HEK293T (cell line): ENCODE data around the gene G6PC3.
A peak's percentile ranks its signal among the peaks of the same experiment; 100 is the strongest.

Experiments
- CTCF ChIA-PET: fragments of 350-600 bp; formaldehyde crosslinking; extraction: SDS; loops from one replicate; lab custom pipeline; 2021; ENCODE audit warnings: antibody characterized with exemption, inconsistent platforms; lab: Yijun Ruan, JAX
- POLR2A ChIA-PET: fragments of 350-600 bp; formaldehyde crosslinking; extraction: SDS; loops from one replicate; lab custom pipeline; 2020; ENCODE audit warnings: antibody characterized with exemption, inconsistent platforms; lab: Yijun Ruan, JAX
- DNase-seq: peaks from one replicate; pipeline ENCODE4 v3.0.0; 2012; ENCODE audit warnings: mixed read lengths; ENCODE audit errors: extremely low spot score
- ARNT ChIP-seq: fragments of 450-650 bp; IDR thresholded peaks from 2 replicates; pipeline ENCODE4 v1.6.1; 2017; ENCODE audit warnings: mild to moderate bottlenecking
- BHLHE40 ChIP-seq: fragments of 450-650 bp; IDR thresholded peaks from 2 replicates; pipeline ENCODE4 v1.6.1; 2016; ENCODE audit warnings: mild to moderate bottlenecking, moderate library complexity, borderline replicate concordance
- CTBP1 ChIP-seq: fragments of 450-650 bp; IDR thresholded peaks from 2 replicates; pipeline ENCODE4 v1.6.1; 2016; ENCODE audit warnings: borderline replicate concordance
- ELF4 ChIP-seq: fragments of 450-650 bp; IDR thresholded peaks from 2 replicates; pipeline ENCODE4 v1.6.1; 2017; ENCODE audit warnings: antibody characterized with exemption
- FOXA1 ChIP-seq: fragments of 450-650 bp; IDR thresholded peaks from 2 replicates; pipeline ENCODE4 v1.6.1; 2016; ENCODE audit warnings: mild to moderate bottlenecking
- FOXK2 ChIP-seq: fragments of 450-650 bp; IDR thresholded peaks from 2 replicates; pipeline ENCODE4 v1.6.1; 2016; ENCODE audit warnings: mild to moderate bottlenecking
- FOXM1 ChIP-seq: fragments of 450-650 bp; IDR thresholded peaks from 2 replicates; pipeline ENCODE4 v1.6.1; 2017; ENCODE audit warnings: mild to moderate bottlenecking, borderline replicate concordance
- HDGF ChIP-seq: fragments of 450-650 bp; IDR thresholded peaks from 2 replicates; pipeline ENCODE4 v1.6.1; 2017; ENCODE audit warnings: antibody characterized with exemption, borderline replicate concordance
- L3MBTL2 ChIP-seq: fragments of 450-650 bp; conservative IDR thresholded peaks from 2 replicates; pipeline ENCODE4 v1.6.1; 2016; ENCODE audit warnings: mild to moderate bottlenecking
- LEF1 ChIP-seq: fragments of 450-650 bp; IDR thresholded peaks from 2 replicates; pipeline ENCODE4 v1.6.1; 2017; ENCODE audit warnings: mild to moderate bottlenecking, borderline replicate concordance
- NFRKB ChIP-seq: fragments of 450-650 bp; IDR thresholded peaks from 2 replicates; pipeline ENCODE4 v1.6.1; 2016; ENCODE audit warnings: mild to moderate bottlenecking, moderate library complexity
- SP1 ChIP-seq: fragments of 450-650 bp; IDR thresholded peaks from 2 replicates; pipeline ENCODE4 v1.6.1; 2017
- SUZ12 ChIP-seq: fragments of 450-650 bp; IDR thresholded peaks from 2 replicates; pipeline ENCODE4 v1.6.1; 2016; ENCODE audit warnings: mild to moderate bottlenecking
- TARDBP ChIP-seq: fragments of 450-650 bp; IDR thresholded peaks from 2 replicates; pipeline ENCODE4 v1.6.1; 2016
- ZNF384 ChIP-seq: fragments of 450-650 bp; IDR thresholded peaks from 2 replicates; pipeline ENCODE4 v1.6.1; 2016
- TF ChIP-seq, protein P1 (sequence below): fragments of 450-650 bp; IDR thresholded peaks from 2 replicates; pipeline ENCODE4 v1.6.1; 2016

G6PC3 gene

DNA sequence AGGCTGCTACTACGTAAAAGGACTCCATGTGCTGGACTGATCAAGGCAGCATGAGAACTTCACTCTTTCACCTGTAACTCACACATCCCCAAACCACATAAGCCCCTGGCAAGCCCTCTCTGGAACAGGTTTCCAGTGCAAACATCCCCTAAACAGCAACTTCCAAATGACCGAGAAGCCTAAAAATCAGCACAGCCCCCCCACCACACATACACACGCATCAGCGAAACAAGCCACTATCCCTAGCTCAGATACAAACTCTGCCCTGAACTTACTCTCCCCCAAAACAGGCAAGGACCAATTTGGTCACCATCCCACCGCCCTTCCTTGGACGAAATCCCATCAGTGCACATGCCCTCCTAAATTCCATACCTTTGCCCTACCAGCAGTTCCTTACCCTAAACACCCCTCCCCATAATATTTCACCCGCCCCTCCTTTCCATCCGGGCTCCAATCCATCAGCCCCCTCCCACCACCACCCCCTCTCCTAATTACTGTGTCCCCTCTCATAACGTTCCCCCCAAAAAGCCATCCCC is 4.8 kb upstream of the G6PC3 start:
- CTCF ChIA-PET: interaction anchor here (0.7 to 1.2 kb wide), 3 partner anchors 43 to 70 kb away, joined by 3 to 4 read pairs (median 4); no protein-coding TSS in a partner anchor
- POLR2A ChIA-PET: interaction anchor here (0.7 to 2.5 kb wide), 21 partner anchors 9 to 122 kb away, joined by 3 to 14 read pairs (median 4); partner anchors contain the start of gene HDAC5

GRCh38 chr17:44066204-44066930 is 4.2 kb upstream of the G6PC3 start, which contains the start of gene LSM12:
Gene LSM12 (minus strand): TSS chr17:44066671. CDS start chr17:44066587, 84 bp downstream.
- peak; percentile 92 for DNase-seq
- TF ChIP-seq FOXK2 (no peak), NFRKB (no peak), TARDBP (no peak), ZNF384 (no peak), SP1 (no peak), FOXA1 (no peak), ARNT (no peak), LEF1 (no peak), BHLHE40 (no peak), L3MBTL2 (no peak), FOXM1 (no peak), SUZ12 (no peak), CTBP1 (no peak)
- TF ChIP-seq, protein P1, sequence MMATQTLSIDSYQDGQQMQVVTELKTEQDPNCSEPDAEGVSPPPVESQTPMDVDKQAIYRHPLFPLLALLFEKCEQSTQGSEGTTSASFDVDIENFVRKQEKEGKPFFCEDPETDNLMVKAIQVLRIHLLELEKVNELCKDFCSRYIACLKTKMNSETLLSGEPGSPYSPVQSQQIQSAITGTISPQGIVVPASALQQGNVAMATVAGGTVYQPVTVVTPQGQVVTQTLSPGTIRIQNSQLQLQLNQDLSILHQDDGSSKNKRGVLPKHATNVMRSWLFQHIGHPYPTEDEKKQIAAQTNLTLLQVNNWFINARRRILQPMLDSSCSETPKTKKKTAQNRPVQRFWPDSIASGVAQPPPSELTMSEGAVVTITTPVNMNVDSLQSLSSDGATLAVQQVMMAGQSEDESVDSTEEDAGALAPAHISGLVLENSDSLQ: no peak
- ChIA-PET CTCF (interaction anchor here (0.7 kb wide), 1 partner anchor 71 kb away, joined by 4 read pairs; no protein-coding TSS in a partner anchor), POLR2A (interaction anchor here (0.7 to 2.5 kb wide), 25 partner anchors 8 to 123 kb away, joined by 3 to 14 read pairs (median 4); partner anchors contain the start of gene HDAC5)

More for the DNA sequence above, 4.8 kb upstream of the G6PC3 start:
- no peak for DNase-seq
- no peak for TF ChIP-seq FOXM1
- no peak for TF ChIP-seq ZNF384
- no peak for TF ChIP-seq HDGF
- no peak; the same call in 1 of the 2 replicates for TF ChIP-seq L3MBTL2
- no peak for TF ChIP-seq ELF4
- TF ChIP-seq LEF1: no peak
- TF ChIP-seq, protein P1: no peak
- TF ChIP-seq SP1: no peak
- no peak for TF ChIP-seq FOXA1
- no peak for TF ChIP-seq ARNT
- no peak for TF ChIP-seq BHLHE40
- no peak for TF ChIP-seq CTBP1
- no peak for TF ChIP-seq SUZ12
- TF ChIP-seq TARDBP: no peak
- no peak for TF ChIP-seq NFRKB
- TF ChIP-seq FOXK2: no peak

DNA sequence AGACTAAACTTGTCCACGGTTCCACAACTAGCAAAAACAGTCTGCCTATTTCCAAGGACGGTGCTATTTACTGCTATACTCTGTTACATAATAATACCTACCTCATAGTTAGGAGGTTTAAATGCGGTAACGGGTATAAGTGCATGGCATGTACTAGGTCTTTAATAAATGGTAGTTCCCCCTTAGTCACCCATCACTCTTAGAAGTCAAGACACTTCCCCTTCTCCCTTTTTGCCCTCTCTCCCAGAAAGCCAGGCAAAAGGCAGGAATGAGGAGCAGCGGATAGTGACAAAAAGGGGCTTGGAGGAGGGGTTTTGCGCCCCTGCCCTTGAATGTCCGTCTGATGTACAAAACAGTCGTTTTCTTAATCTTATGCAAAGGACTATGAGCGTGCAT is 3.0 kb upstream of the G6PC3 start:
- TF ChIP-seq ZNF384 (no peak), FOXM1 (no peak), SP1 (no peak), HDGF (no peak), BHLHE40 (no peak), CTBP1 (no peak), L3MBTL2 (no peak), NFRKB (no peak), TARDBP (no peak), LEF1 (no peak), ELF4 (no peak), FOXK2 (no peak), SUZ12 (no peak), ARNT (no peak), FOXA1 (no peak)
- TF ChIP-seq, protein P1: no peak
- DNase-seq: no peak
- ChIA-PET CTCF (no interaction called here), POLR2A (interaction anchor here (1.1 to 2.1 kb wide), 4 partner anchors 29 to 59 kb away, joined by 3 to 14 read pairs (median 6); partner anchors contain the start of gene HDAC5)

GRCh38 chr17:44069974-44070454 is 521 bp upstream of the G6PC3 start:
- ChIA-PET CTCF (interaction anchor here (0.5 kb wide), 1 partner anchor 272 kb away, joined by 4 read pairs; no protein-coding TSS in a partner anchor), POLR2A (interaction anchor here (0.9 to 2.6 kb wide), 5 partner anchors 9 to 117 kb away, joined by 3 to 11 read pairs (median 4); partner anchors contain the start of genes HDAC5 and TMUB2)
- no peak for DNase-seq
- TF ChIP-seq, protein P1: no peak
- TF ChIP-seq SP1 (no peak), L3MBTL2 (no peak), ELF4 (no peak), HDGF (no peak), ZNF384 (no peak), FOXK2 (no peak), LEF1 (no peak), SUZ12 (no peak), FOXM1 (no peak), FOXA1 (no peak), ARNT (no peak), BHLHE40 (no peak), TARDBP (no peak), CTBP1 (no peak), NFRKB (no peak)
